T-helper 1 cell treated with Interleukin-12 subunit alpha and Interleukin-12 subunit beta and Interleukin-4 antibody, amounts not matched to agents 30 μg/mL and 1 μg/mL, for 36 hours (primary cell): ENCODE results near the gene ANXA9.
A peak's percentile ranks its signal among the peaks of the same experiment; 100 is the strongest.

Experiments
- H3K27ac Mint-ChIP-seq: one replicate; pipeline ENCODE4 v1.8.0; 2021; ENCODE audit warnings: mild to moderate bottlenecking, mixed read lengths
- H3K27me3 Mint-ChIP-seq: one replicate; pipeline ENCODE4 v1.8.0; 2021; ENCODE audit warnings: low read depth, mixed read lengths
- H3K36me3 Mint-ChIP-seq: one replicate; pipeline ENCODE4 v1.8.0; 2021; ENCODE audit warnings: low read depth, mixed read lengths
- H3K4me1 Mint-ChIP-seq: one replicate; pipeline ENCODE4 v1.8.0; 2021; ENCODE audit warnings: low read depth, mixed read lengths
- H3K4me3 Mint-ChIP-seq: one replicate; pipeline ENCODE4 v1.8.0; 2021; ENCODE audit warnings: mild to moderate bottlenecking, moderate library complexity, mixed read lengths
- H3K9me3 Mint-ChIP-seq: one replicate; pipeline ENCODE4 v1.8.0; 2021; ENCODE audit warnings: mixed read lengths

ANXA9 gene

GRCh38 chr1:150981805-150982712 is at the start of gene ANXA9:
Gene ANXA9 (plus strand): TSS chr1:150982292. CDS start chr1:150983106, 814 bp downstream.
- Mint-ChIP-seq H3K4me3 (no peak within 1 kb of the TSS), H3K27me3 (no peaks in the 10 kb centered on the region), H3K9me3 (no peaks in the 10 kb centered on the region), H3K4me1 (peaks cover 11% of the 10 kb centered on the region), H3K36me3 (no peaks in the 10 kb centered on the region), H3K27ac (no peak within 1 kb of the TSS)

- no peak overlapping the region for H3K4me3 Mint-ChIP-seq
- H3K27me3 Mint-ChIP-seq, result no peaks in the 10 kb centered on the region
- H3K36me3 Mint-ChIP-seq, result peaks cover 52% of the 10 kb centered on the region
- H3K27ac Mint-ChIP-seq, result peak overlapping the region; percentile 8
- H3K9me3 Mint-ChIP-seq, result no peaks in the 10 kb centered on the region
- no peaks in the 10 kb centered on the region for H3K4me1 Mint-ChIP-seq
These were observed 37.2 kb upstream of the ANXA9 start for GRCh38 chr1:150944856-150945255.

- H3K27me3 Mint-ChIP-seq, result no peaks in the 10 kb centered on the region
- H3K36me3 Mint-ChIP-seq, result peaks cover 56% of the 10 kb centered on the region
- H3K27ac Mint-ChIP-seq, result no peak overlapping the region
- peaks cover 2% of the 10 kb centered on the region for H3K4me1 Mint-ChIP-seq
- no peak overlapping the region for H3K4me3 Mint-ChIP-seq
- H3K9me3 Mint-ChIP-seq, result no peaks in the 10 kb centered on the region
These were observed 27.4 kb upstream of the ANXA9 start for GRCh38 chr1:150954708-150955107.

GRCh38 chr1:150955280-150955679 is 26.8 kb upstream of the ANXA9 start:
- Mint-ChIP-seq H3K4me3 (no peak overlapping the region), H3K27ac (no peak overlapping the region), H3K27me3 (no peaks in the 10 kb centered on the region), H3K4me1 (peaks cover 2% of the 10 kb centered on the region), H3K9me3 (no peaks in the 10 kb centered on the region), H3K36me3 (peaks cover 54% of the 10 kb centered on the region)

- Mint-ChIP-seq H3K4me3 (no peak overlapping the region), H3K27ac (no peak overlapping the region), H3K4me1 (peaks cover 2% of the 10 kb centered on the region), H3K36me3 (peaks cover 52% of the 10 kb centered on the region), H3K9me3 (no peaks in the 10 kb centered on the region), H3K27me3 (no peaks in the 10 kb centered on the region)
These were observed 24.4 kb upstream of the ANXA9 start for GRCh38 chr1:150957666-150958065.

- Mint-ChIP-seq H3K4me3 (no peak overlapping the region), H3K4me1 (peaks cover 6% of the 10 kb centered on the region), H3K9me3 (no peaks in the 10 kb centered on the region), H3K36me3 (peaks cover 58% of the 10 kb centered on the region), H3K27ac (no peak overlapping the region), H3K27me3 (no peaks in the 10 kb centered on the region)
These were observed 21.4 kb upstream of the ANXA9 start for GRCh38 chr1:150960646-150961045.

- peaks cover 65% of the 10 kb centered on the region for H3K36me3 Mint-ChIP-seq
- no peak overlapping the region for H3K27ac Mint-ChIP-seq
- no peaks in the 10 kb centered on the region for H3K9me3 Mint-ChIP-seq
- peaks cover 6% of the 10 kb centered on the region for H3K4me1 Mint-ChIP-seq
- no peak overlapping the region for H3K4me3 Mint-ChIP-seq
- H3K27me3 Mint-ChIP-seq, result no peaks in the 10 kb centered on the region
These were observed 20.3 kb upstream of the ANXA9 start for GRCh38 chr1:150961756-150962155.

DNA sequence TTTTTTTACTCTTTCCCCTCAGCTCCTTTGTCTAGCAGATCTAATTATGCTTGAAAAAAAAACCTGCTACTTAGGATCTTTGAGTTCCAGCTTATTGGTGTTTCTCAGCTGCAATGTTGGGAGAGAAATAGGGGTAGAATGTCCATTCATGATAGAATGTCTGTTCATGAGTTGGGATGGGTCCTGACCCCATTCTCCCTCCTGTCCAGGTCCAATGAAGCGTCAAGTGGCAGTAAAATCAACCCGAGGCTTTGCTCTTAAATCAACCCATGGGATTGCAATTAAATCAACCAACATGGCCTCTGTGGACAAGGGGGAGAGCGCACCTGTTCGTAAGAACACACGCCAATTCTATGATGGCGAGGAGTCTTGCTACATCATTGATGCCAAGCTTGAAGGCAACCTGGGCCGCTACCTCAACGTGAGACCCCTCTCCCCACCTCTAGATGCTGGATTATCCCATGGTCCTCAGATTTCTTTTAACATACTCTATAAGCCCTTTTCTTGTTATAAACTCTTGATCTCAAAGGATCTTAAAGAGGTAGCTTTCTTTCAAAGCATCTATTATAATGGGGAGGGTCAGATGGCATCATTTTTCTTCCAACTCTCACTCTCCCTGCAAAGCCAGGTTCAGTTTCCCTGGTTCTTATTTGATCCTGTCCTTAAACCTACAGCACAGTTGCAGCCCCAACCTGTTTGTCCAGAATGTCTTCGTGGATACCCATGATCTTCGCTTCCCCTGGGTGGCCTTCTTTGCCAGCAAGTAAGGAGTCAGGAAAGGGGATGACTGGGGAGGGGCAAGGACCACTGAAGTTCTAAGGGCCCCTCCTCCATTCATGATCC is 18.6 kb upstream of the ANXA9 start:
- H3K4me3 Mint-ChIP-seq, result no peak overlapping the region
- no peaks in the 10 kb centered on the region for H3K27me3 Mint-ChIP-seq
- no peaks in the 10 kb centered on the region for H3K9me3 Mint-ChIP-seq
- H3K36me3 Mint-ChIP-seq, result peaks cover 79% of the 10 kb centered on the region
- peaks cover 4% of the 10 kb centered on the region for H3K4me1 Mint-ChIP-seq
- H3K27ac Mint-ChIP-seq, result no peak overlapping the region

DNA sequence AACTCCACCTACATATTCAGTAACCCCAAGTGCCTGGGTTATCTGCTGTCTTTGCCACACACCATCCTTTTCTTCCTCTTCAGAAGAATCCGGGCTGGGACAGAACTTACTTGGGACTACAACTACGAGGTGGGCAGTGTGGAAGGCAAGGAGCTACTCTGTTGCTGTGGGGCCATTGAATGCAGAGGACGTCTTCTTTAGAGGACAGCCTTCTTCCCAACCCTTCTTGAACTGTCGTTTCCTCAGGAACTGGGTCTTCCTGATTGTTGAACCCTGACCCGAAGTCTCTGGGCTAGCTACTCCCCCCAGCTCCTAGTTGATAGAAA is 18.0 kb upstream of the ANXA9 start:
- H3K4me3 Mint-ChIP-seq, result no peak overlapping the region
- H3K9me3 Mint-ChIP-seq, result no peaks in the 10 kb centered on the region
- H3K36me3 Mint-ChIP-seq, result peaks cover 77% of the 10 kb centered on the region
- H3K27me3 Mint-ChIP-seq, result no peaks in the 10 kb centered on the region
- H3K27ac Mint-ChIP-seq, result no peak overlapping the region
- H3K4me1 Mint-ChIP-seq, result peaks cover 4% of the 10 kb centered on the region

DNA sequence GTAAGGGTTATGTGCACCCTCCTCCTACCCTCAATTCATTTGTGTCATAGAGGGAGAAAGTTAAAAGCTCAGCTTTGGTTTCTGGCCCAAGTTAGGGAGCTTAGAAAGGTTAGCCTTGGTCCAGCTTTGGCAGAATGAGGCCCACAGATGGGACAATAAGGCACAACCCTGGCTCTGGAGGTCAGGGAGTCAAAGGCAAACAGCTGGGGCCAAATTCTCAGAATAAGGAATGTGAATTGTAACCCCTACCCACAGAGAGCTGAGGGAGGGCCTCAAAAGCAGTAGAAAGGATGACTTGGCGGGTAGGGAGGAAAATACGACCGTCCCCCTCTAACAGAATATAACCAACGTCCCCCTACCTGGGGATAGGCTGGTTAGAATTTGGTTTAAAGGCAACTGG is 16.5 kb upstream of the ANXA9 start:
- Mint-ChIP-seq H3K27ac (peak overlapping the region; percentile 31), H3K9me3 (no peaks in the 10 kb centered on the region), H3K36me3 (peaks cover 66% of the 10 kb centered on the region), H3K4me3 (no peak overlapping the region), H3K4me1 (peaks cover 8% of the 10 kb centered on the region), H3K27me3 (no peaks in the 10 kb centered on the region)

DNA sequence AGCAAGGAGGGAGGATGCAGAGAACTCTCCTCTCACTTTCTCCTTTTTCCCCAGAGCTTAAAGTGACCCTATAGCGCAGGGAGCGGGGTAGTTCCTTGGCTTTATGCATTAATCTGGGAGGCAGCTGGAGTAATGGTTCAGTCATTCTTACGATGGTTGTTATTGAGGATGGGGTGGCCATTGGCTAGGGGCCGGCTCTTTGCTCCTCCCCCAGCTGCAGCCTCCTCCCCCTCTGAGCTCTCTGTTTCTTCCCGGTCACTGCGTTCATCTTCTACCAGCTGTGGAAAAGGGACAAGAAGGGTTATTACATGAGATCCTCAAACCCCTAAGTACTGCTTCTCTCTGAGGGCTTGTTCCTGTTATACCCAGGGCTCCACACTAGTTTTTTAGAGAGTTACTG is 16.1 kb upstream of the ANXA9 start:
- Mint-ChIP-seq H3K4me3 (no peak overlapping the region), H3K27me3 (no peaks in the 10 kb centered on the region), H3K9me3 (no peaks in the 10 kb centered on the region), H3K27ac (no peak overlapping the region), H3K36me3 (peaks cover 64% of the 10 kb centered on the region), H3K4me1 (peaks cover 12% of the 10 kb centered on the region)

GRCh38 chr1:150967936-150968335 is 14.2 kb upstream of the ANXA9 start:
- Mint-ChIP-seq H3K4me3 (no peak overlapping the region), H3K4me1 (peaks cover 25% of the 10 kb centered on the region), H3K27ac (no peak overlapping the region), H3K27me3 (no peaks in the 10 kb centered on the region), H3K9me3 (no peaks in the 10 kb centered on the region), H3K36me3 (peaks cover 60% of the 10 kb centered on the region)

DNA sequence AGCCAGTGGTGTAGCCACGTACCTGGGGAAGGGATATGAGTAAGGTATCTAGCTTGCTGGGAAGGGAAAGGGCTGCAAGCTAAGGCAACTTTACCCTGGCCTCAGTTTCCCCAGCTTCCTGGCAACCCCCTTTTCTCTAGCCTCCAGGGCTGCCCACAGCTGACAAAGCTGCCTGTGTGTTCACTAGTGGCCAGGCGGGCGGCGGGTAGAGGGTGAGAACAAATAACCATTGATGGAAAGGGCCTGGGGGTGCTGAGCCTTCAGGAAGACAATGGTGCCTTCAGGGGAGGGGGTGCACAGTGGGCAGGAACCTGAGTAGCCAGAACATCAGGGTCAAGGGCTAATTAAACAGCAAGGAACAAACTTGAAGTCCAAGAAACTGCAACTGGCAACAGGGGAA is 13.6 kb upstream of the ANXA9 start:
- peaks cover 54% of the 10 kb centered on the region for H3K36me3 Mint-ChIP-seq
- H3K4me1 Mint-ChIP-seq, result peaks cover 30% of the 10 kb centered on the region
- H3K4me3 Mint-ChIP-seq, result no peak overlapping the region
- H3K27ac Mint-ChIP-seq, result no peak overlapping the region
- H3K27me3 Mint-ChIP-seq, result no peaks in the 10 kb centered on the region
- H3K9me3 Mint-ChIP-seq, result no peaks in the 10 kb centered on the region

DNA sequence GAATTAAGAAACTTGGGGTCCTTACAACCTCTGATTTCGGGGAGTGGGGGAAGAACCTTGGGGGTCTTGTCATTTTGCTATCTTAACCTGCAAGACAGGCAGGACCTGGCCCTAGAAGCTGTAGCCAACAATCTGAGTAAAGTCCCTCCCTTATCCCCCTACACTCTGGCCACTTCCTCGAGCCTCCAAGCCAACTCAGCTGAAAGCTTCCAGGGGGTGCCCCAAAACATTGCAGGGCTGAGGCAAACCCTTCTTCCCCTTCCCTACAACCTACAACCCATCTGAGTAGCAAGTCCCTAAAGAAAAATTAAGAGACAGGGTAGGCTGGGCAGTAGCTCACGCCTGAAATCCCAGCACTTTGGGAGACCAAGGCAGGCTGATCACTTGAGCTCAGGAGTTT is 12.5 kb upstream of the ANXA9 start:
- H3K4me3 Mint-ChIP-seq, result no peak overlapping the region
- no peaks in the 10 kb centered on the region for H3K27me3 Mint-ChIP-seq
- H3K9me3 Mint-ChIP-seq, result no peaks in the 10 kb centered on the region
- H3K36me3 Mint-ChIP-seq, result peaks cover 44% of the 10 kb centered on the region
- peaks cover 31% of the 10 kb centered on the region for H3K4me1 Mint-ChIP-seq
- no peak overlapping the region for H3K27ac Mint-ChIP-seq
